EH (cell line): ENCODE measurements around the gene PXN.

Experiments used
- DNase-seq: peaks from one replicate; pipeline ENCODE4 v3.0.0-alpha.2; 2015; ENCODE audit warnings: low read depth

Gene PXN

DNA sequence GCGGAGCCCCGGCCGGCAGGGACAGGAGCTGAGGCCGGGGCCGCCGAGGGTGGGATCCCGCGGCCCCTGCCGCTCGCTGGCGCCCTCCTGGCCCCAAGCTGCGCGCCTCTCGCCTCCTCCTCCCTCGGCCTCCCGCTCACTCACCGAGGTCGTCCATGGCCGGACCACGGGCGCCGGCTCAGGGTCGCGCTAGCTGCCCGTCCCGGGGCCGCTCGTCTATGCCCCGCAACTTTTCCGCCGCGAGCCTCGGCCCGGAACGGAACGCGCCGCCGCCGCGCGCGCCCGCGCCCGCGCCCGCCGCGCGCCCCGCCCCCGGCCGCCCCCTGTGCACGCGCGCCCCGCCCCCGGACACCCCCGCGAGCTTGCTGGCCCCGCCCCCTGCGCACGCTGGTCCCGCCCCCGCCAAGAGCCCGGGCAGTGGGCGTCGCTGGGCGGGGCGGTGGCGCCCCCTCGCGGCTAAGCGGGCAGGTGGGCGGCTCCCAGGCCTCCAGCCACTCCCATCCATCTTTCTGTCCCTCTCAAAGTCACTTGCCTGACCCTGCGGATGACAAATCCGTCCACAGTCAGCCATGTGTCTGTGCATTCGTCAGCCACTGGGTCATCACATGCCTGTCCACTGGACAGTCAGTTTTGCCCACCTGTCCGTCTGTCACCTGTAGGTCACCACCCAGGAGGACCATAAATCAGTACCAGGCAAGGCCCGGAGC is at the start of gene PXN:
Gene PXN, minus strand, starts transcription at position 258 of the 707 bp plus-strand sequence. Its CDS starts 101 bp downstream, at position 157.
- DNase-seq = peak; percentile 82

DNA sequence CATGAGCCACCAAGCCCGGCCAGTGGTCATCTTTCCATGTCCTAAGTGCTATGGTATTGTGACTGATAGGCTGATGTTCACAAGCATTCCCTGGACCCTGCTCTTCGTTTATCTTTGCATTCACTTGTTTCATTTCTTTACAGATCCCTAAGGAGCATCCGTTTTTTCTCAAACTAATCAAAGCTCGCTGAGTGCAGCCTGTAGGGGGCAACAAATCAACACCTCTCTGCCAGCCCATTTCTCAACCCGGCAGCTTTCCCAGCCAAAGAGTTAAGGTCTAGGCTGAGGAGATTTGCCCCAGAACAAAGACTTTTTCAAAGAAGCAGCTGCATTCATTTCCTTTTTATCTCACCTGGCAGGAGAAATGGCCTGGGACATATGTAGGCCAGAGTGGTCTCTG is 48.7 kb upstream of the PXN start:
- no peak for DNase-seq

DNA sequence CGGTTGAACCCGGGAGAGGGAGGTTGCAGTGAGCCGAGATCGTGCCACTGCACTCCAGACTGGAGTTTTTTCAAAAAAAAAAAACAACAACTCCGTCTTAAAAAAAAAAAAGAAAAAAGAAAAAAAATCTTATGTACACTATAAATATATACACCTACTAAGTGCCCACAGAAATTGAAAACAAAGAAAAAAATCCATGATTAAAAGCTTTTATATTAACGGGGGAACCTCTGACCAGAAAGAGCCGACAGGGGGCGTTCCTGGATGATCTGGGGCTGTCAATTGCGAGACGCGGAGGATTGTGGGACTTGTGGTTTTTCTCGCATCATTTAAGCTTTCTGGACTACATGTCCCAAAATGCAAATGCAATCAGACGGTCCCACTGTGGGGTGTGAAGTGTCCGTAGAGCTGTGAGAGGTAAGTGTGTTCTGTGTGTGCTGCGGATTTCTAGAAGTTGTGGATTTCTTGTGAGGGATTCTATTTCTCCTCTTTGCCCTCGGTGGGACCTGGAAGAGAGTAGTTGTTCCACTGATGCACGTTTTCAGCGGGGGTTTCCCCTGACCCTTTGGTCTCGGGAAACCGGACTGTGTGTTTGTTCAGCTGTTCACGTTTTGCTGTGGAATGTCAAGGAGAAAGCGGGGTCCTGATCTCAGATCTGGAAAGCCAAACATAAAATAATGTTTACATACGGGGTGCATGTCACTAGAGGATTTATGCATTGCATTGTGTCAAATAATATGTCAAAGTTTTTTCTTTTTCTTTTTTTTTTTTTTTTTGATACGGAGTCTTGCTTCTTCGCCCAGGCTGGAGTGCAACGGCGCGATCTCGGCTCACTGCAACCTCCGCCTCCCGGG is 36.7 kb upstream of the PXN start, which contains the start of gene SIRT4:
Gene SIRT4, plus strand, starts transcription at position 360 of the 854 bp plus-strand sequence. CDS start 1,241 bp downstream, outside the sequence.
- peak; percentile 95 for DNase-seq

DNA sequence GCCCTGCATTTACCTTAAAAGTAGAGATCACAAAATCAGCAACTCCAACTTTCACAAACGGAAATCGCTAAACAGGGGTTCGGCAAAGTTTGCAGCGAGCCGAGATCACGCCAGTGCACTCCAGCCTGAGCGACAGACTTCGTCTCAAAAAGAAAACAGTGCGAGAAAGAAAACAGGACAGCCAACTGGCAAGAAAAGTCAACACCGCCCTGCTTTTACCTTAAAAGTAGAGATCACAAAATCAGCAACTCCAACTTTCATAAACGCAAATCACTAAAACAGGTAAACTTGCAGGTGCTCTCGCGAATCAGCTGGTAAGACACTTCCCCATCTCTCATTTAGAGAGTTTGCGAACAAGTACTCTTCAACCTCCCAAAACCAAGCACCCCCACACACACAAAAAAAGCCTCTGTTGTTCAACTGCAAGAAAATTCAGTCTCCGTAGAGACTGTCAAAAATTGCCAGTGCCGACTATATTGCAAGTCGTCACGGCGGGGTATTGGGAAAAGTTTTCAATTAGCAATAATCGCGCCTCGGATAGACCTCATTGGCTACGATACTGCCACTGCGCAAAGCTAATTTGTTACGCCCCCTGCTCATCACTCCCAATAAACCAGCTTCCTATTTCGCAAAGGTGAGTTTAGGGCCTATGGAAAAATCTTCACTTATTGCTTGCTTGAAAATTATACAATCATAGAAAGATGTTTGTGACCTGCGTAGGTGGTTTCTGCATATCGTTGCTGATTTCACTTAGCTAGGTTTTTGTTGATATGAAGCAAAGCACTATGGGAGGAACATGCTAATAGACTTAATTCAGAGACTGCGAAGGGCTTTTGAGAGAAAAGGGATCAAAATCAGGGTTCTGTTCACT is 27.4 kb upstream of the PXN start, which contains the start of gene RNU4-1:
Gene RNU4-1, minus strand, starts transcription at position 577 of the 871 bp plus-strand sequence.
- peak; percentile 96 for DNase-seq

DNA sequence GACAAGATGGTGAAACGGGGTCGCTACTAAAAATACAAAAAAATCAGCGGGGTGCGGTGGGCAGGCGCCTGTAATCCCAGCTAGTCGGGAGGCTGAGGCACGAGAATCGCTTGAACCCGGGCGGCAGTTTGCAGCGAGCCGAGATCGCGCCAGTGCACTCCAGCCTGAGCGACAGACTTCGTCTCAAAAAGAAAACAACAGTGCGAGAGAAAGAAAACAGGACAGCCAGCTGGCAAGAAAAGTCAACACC is 26.8 kb upstream of the PXN start:
- DNase-seq = no peak

DNA sequence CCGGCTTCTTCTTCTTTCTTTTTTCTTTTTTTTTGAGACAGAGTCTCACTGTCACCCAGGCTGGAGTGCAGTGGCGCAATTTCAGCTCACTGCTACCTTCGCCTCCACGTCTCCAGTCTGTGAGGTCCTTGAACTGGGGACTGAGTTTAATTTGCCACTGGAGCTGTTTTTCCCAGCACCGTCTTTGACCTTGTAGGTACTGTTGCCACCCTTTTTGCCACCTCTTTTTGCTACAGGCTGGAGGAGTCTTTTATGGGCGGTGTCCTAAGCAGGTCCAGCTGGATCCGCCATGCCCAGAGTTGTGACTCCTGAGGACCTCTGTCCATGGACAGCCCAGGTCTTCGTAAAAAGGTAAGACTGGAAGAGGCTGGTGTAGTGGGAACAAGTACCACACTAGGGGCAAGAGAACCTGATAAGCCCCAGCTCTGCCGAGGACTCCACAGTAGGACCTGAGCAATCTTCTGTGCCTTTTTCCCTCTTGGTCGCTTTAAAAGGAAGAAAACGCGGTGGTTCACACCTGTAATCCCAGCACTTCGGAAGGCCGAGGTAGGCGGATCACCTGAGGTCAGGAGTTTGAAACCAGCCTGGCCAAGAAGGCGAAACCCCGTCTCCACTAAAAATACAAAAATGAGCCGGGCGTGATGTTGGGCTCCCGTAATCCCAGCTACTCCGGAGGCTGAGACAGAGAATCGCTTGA is 25.2 kb upstream of the PXN start:
- no peak for DNase-seq

DNA sequence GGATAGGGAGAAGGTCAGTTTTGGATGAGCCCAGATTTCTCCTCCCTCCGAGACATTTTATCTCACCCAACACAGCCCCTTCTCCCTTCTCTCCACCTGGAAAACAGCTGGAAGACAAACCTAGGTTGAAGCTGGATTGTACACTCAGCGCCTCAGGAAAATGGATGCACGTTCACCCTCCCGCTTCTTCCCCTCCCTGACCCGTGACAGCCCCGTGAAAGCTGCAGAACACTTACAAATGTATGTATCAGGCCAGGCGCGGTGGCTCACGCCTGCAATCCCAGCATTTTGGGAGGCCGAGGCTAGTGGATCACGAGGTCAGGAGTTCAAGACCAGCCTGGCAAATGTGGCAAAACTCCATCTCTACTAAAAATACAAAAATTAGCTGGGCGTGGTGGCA is 22.0 kb upstream of the PXN start:
- DNase-seq = no peak

DNA sequence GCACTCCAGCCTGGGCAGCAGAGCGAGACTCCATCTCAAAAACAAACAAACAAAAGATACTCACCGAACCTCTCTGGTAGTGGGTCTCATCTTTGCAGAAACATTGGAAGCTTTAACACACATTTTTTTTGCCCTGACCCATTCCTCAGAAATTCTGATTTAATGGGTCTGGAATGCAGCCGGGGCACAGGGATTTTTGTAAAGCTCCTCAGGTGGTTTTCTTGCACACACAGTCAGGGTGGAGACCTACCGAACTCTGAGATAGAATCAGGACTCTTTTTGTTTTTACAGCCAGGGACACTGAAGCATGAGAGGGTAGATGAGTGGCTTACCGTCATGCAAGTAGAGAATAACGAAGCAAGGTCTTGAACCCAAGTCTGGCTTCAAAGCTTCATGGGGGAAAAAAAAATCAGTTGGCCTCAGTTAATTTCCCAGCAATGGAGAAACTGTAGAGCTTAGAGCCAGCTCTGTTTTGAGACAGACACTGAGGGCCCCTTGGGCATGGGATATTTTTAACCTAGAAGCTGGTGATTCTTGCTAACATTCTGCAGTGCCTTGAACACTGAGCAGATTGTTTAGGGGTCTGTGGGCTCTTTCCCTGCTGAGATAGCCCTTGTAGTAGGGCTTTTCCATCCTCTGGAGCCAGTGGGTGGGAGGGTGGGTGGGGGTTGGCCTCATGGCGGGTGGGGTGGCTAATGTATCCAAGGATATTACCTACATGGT is 21.4 kb upstream of the PXN start:
- peak; percentile 36 for DNase-seq

DNA sequence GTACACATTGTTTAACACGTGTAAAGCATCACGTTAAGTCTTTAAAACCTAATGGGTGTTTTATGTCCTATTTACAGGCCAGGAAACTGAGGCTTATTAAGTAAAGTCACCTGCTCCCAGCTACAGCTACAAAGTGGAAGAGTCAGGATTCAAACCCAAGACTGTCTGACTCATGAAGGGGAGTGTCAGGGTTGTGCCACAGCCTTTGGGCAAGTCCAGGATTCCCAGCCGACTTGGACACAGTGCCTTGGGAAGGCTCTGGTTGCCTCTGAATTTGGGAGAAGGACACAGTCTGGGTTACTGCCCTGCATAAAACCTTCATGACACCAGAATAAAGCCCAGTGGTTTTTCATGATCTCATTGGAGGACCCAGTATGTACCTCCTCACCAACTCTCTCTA is 18.9 kb upstream of the PXN start:
- no peak for DNase-seq

DNA sequence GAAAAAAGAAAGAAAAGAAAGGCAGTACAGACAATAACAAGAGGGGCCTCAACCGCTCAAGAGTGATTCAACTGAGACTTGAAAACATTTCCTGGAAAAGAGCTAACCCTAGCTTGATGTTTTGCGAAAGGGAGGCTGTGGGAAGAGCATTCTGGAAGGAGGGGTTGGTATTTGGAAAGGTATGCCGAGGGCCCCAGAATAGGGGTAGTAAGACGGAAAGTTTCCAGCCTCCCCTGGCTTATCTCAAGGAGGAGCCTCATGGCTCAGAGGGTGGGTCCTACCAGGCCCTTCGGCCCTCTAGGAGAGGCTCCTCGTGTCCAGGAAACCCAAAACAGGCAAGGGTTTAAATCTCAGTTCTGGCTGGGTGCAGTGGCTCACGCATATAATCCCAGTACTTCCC is 17.8 kb upstream of the PXN start:
- no peak for DNase-seq

DNA sequence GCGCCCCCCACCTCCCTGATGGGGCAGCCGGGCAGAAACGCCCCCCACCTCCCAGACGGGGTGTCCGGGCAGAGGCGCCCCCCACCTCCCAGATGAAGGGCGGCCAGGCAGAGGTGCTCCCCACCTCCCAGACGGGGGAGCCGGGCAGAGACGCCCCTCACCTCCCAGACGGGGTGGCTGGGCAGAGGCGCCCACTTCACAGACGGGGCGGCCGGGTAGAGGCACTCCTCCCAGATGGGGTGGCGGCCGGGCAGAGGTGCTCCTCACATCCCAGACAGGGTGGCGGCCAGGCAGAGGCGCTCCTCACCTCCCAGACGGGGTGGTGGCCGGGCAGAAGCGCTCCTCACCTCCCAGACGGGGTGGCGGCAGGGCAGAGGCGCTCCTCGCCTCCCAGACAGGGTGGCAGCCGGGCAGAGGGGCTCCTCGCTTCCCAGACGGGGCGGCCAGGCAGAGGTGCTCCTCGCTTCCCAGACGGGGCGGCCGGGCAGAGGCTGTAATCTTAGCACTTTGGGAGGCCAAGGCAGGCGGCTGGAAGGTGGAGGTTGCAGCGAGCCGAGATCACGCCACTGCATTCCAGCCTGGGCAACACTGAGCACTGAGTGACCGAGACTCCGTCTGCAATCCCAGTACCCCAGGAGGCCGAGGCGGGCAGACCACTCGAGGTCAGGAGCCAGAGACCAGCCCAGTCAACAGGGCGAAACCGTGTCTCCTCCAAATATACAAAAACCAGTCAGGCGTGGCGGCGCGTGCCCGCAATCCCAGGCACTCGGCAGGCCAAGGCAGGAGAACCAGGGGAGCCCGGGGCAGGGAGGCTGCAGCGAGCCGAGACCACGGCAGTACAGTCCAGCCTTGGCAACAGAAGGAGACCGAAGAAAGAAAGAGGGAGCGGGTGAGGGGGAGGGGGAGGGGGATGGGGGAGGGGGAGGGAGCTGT is 12.9 kb upstream of the PXN start:
- DNase-seq = no peak

DNA sequence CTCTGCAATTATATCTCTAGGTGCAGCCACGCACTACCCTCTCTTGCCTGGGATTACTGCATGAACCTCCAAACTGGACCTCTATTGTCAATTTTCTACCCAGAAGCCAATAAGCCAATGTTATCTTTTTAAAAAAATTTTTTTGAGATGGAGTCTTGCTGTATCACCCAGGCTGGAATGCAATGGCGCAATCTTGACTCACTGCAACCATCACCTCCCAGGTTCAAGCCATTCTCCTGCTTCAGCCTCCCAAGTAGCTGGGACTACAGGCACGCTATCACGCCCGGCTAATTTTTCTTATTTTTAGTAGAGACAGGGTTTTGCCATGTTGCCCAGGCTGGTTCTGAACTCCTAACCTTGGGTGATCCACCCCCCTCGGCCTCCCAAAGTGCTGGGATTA is 11.2 kb upstream of the PXN start:
- DNase-seq = peak; percentile 72

DNA sequence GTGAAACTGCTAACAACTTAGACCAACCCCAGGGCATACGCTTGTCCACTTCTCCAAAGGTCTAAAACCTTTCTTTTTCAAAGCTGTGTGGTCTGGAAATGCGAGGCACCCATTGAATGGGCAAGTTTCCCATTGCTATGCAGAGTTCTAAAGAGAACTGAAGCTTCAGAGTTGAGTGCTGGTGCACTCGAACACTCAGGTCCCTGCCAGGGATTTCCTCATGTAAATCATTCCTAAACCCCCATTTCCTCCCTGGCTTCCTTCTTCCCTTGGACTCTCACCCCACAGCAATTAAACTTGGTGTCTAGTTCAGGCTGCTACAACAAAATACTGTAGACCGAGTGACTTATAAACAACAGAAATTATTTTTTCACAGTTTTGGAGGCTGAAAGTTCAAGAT is 2.2 kb upstream of the PXN start:
- DNase-seq = no peak

DNA sequence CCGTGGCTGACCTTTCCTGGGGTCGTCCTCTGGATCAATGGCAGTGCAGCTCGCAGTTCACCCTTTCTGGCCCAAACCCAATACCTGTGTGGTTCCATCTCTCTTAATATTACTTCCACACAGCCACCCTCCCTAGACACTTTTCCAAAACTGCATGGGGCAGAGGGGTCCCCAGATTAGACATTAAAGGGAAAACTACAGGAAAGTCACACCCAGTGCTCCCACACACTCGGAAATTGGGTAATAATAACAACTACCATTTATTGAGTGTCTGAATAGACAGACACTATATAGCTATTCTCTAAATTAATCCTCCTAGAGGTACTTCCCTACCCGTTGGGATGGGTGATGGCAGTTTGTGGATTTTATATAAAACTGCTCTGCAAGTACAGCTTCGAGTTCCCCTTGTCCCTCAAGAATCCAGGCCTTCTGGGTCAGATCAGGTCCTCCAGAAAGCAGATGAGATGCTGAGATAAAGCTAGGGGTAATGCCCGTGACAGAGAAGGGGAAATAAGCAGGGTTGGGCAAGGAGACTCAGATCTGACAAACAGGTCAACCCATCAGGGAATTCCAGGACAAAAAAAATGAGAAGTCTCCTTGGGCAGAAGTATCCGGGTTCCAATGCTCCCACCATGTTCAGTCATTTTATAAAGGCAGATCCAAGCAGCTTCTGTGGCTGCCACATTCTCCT is 795 bp upstream of the PXN start:
- DNase-seq = no peak

DNA sequence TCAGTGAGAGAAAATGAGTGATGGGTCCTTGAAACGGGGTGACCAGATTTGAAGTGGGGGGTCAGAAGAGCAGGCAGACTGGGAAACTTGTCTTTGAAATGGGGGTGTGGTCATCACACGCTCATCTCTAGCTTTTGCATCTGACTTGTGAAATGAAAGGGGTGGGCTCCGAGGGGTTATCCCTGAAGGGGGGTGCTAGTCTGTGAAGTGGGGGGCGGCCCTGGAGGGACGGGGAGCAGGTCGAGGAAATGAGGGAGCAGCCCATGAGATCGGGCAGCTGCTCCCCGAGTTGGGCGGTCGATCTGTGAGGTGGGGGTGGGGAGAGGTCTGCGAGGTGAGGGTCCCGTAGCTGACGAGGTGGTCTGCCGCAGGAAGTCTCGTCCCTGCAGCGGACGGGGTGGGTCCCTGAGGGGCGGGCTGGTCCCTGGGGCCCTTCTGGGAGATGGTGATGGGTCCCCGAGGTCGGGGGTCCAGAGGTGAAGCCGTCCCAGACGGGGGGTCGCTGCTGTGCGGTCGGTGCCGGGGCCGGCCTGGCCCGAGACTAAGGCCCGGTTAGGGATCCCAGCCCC is 542 bp downstream of the PXN start:
- DNase-seq = no peak

DNA sequence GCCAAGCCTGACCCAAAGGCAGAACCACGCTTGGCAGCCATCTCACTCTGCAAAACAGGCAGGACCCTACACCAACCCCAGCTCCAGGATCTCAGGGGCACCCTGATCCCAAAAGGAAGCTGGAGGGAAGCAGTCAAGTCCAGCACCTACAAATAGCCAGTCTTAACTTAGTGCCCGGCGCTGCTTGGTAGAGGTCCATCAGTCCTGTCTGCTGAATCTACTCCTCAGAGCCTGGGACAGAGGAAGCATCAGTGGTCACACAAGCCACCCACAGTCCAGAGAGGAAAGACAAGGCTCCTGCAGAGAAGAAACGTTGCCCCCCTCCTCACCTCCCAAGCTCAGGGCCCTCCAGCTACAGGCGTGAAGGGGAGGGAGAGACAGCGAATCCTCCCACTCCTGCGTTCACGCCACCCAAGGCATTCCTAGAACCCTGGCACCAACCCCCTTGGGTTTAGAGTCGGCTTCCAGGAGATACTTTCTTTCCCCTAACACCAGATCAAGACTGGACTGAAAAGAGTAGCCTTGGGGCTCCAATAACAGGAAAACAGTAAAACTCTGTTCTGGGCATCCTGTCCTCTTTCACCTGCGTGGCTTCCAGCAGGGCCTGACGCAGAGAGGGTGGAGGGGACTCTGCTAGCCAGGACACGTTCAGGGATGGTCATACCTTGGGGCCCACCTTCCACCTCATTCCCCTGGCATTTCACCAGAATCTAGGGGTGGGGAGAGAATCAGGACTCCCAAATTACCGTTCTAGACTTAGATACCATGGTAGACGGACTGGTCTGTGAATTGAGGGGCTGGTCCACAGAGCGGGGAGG is 1.2 kb downstream of the PXN start:
- peak; percentile 46 for DNase-seq

DNA sequence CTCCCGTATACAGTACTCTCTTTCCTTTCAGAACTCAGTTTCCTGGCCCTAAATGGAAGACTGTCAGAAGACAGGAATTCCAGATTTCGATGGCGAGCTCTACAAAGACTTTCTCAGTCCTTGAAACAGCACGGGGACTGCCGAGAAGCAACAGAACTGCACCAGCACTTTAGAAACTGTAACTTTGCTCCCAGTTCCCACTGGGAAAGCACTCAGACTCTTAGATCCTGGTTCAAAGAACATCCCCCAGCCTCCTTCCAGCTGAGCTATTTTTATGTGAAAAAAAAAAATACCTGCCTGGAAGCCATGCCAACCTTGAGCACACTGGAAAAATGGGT is 1.8 kb downstream of the PXN start:
- DNase-seq = peak; percentile 49
